ENCODE measurements around the gene CNTFR.

DNA sequence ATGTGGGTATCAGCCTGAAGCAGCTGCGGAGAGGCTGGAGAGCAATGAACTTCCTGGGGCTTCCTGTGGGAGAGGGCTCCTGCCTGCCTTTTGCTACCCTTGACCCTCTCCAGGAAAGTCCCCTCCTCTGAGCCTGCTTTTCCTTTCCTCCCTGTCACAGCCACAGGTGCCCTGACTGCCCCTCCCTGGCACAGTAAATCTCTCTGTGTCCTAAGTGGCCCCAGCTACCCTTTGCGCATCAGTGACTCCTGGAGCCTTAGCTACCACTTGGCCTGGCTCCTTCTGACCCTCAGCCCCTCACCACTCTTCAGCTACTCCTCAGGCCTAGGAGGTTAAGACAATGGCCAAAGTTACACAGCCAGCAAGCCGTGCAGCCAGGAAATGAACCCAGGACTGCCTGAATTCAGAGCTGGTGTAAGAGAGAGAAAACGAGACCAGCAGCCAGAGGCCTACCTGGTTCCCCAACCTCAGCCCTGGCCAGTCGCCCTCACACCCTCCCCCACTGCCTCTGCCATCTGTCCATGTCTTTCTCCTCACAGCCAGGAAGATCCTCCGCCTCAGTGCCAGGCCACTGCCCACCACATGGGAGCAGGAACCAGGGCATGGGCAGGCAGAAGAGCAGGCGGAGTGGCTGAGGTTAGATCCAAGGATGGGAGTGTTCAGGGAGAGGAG is 18.6 kb downstream of the CNTFR start:
- TF ChIP-seq, protein P1, sequence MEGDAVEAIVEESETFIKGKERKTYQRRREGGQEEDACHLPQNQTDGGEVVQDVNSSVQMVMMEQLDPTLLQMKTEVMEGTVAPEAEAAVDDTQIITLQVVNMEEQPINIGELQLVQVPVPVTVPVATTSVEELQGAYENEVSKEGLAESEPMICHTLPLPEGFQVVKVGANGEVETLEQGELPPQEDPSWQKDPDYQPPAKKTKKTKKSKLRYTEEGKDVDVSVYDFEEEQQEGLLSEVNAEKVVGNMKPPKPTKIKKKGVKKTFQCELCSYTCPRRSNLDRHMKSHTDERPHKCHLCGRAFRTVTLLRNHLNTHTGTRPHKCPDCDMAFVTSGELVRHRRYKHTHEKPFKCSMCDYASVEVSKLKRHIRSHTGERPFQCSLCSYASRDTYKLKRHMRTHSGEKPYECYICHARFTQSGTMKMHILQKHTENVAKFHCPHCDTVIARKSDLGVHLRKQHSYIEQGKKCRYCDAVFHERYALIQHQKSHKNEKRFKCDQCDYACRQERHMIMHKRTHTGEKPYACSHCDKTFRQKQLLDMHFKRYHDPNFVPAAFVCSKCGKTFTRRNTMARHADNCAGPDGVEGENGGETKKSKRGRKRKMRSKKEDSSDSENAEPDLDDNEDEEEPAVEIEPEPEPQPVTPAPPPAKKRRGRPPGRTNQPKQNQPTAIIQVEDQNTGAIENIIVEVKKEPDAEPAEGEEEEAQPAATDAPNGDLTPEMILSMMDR (IDR thresholded peaks at IDR 0.05), result no peak
- no peak for TF ChIP-seq EZH2 (IDR thresholded peaks at IDR 0.05; ENCODE audit: borderline replicate concordance, insufficient read depth, low read depth, low read length, poor library complexity, severe bottlenecking)

Data from B cell (primary cell).